Middle frontal gyrus (tissue), 1 donor: ENCODE measurements around the gene TPCN1.

Experiments
- DNase-seq: peaks from one replicate; pipeline ENCODE4 v3.0.0-alpha.2; 2015; ENCODE audit warnings: low spot score; ENCODE audit errors: extremely low spot score

Gene TPCN1

GRCh38 chr12:113240395-113240794, 19.1 kb downstream of the TPCN1 start:
- DNase-seq: no peak

- DNase-seq: no peak
Measured at GRCh38 chr12:113241191-113242025, 20.1 kb downstream of the TPCN1 start.

GRCh38 chr12:113242026-113242418, 20.8 kb downstream of the TPCN1 start:
- no peak for DNase-seq

- no peak for DNase-seq
Measured at GRCh38 chr12:113242560-113242959, 21.3 kb downstream of the TPCN1 start.

- DNase-seq: no peak
Measured at GRCh38 chr12:113244047-113244460, 22.8 kb downstream of the TPCN1 start.

GRCh38 chr12:113244478-113244958, 23.3 kb downstream of the TPCN1 start:
- DNase-seq: no peak

- DNase-seq: no peak
Measured at GRCh38 chr12:113245695-113246477, 24.6 kb downstream of the TPCN1 start.

- no peak for DNase-seq
Measured at GRCh38 chr12:113246478-113247122, 25.3 kb downstream of the TPCN1 start.

- DNase-seq: no peak
Measured at GRCh38 chr12:113247123-113248050, 26.1 kb downstream of the TPCN1 start.

- no peak for DNase-seq
Measured at GRCh38 chr12:113248051-113248825, 27.0 kb downstream of the TPCN1 start.

- DNase-seq: no peak
Measured at GRCh38 chr12:113248842-113249435, 27.7 kb downstream of the TPCN1 start.

GRCh38 chr12:113249546-113249945, 28.3 kb downstream of the TPCN1 start:
- DNase-seq: no peak

GRCh38 chr12:113250045-113250444, 28.8 kb downstream of the TPCN1 start:
- no peak for DNase-seq

GRCh38 chr12:113251404-113252070, 30.3 kb downstream of the TPCN1 start:
- no peak for DNase-seq

GRCh38 chr12:113252494-113252893, 31.2 kb downstream of the TPCN1 start:
- no peak for DNase-seq

- DNase-seq: no peak
Measured at GRCh38 chr12:113253532-113254285, 32.4 kb downstream of the TPCN1 start.

GRCh38 chr12:113254298-113254697, 33.0 kb downstream of the TPCN1 start:
- no peak for DNase-seq

- no peak for DNase-seq
Measured at GRCh38 chr12:113257564-113257963, 36.3 kb downstream of the TPCN1 start.
